Stromal cell of bone marrow (primary cell): ENCODE data around the gene ZXDA.
A peak's percentile ranks its signal among the peaks of the same experiment; 100 is the strongest.
"Not testable (repeated sequence)": the region's sequence is repeated elsewhere in the genome, so short reads cannot be mapped to it uniquely, and the experiment has no call there.

Source experiments
- DNase-seq: peaks from one replicate; pipeline ENCODE4 v3.0.0-alpha.2; 2012; ENCODE audit warnings: low read depth

Gene ZXDA

GRCh38 chrX:57910287-57910912 is at the start of gene ZXDA:
Gene ZXDA, minus strand, starts transcription at chrX:57910458. Its CDS starts 38 bp downstream, at chrX:57910420.
- not testable (repeated sequence) for DNase-seq

GRCh38 chrX:57952320-57952678 is 42.0 kb upstream of the ZXDA start:
- no peak for DNase-seq

- DNase-seq: no peak
These were observed 41.5 kb upstream of the ZXDA start for GRCh38 chrX:57951666-57952319.

GRCh38 chrX:57933321-57933720 is 23.1 kb upstream of the ZXDA start:
- no peak for DNase-seq

GRCh38 chrX:57932266-57932665 is 22.0 kb upstream of the ZXDA start:
- no peak for DNase-seq

- DNase-seq: no peak
These were observed 19.8 kb upstream of the ZXDA start for GRCh38 chrX:57930051-57930450.

- no peak for DNase-seq
These were observed 19.1 kb upstream of the ZXDA start for GRCh38 chrX:57929373-57929772.

- DNase-seq: no peak
These were observed 15.5 kb upstream of the ZXDA start for GRCh38 chrX:57925806-57926205.

GRCh38 chrX:57918750-57919436 is 8.6 kb upstream of the ZXDA start:
- no peak for DNase-seq

GRCh38 chrX:57915680-57916079 is 5.4 kb upstream of the ZXDA start:
- no peak for DNase-seq

GRCh38 chrX:57909595-57910286 is 517 bp downstream of the ZXDA start:
- DNase-seq: not testable (repeated sequence)

GRCh38 chrX:57908972-57909594 is 1.2 kb downstream of the ZXDA start:
- DNase-seq: not testable (repeated sequence)

- DNase-seq: peak; percentile 34
These were observed 3.5 kb downstream of the ZXDA start for GRCh38 chrX:57906790-57907189.

GRCh38 chrX:57905141-57905540 is 5.1 kb downstream of the ZXDA start:
- no peak for DNase-seq

GRCh38 chrX:57904176-57904880 is 5.9 kb downstream of the ZXDA start:
- DNase-seq: no peak

- no peak for DNase-seq
These were observed 7.6 kb downstream of the ZXDA start for GRCh38 chrX:57902633-57903032.

- DNase-seq: no peak
These were observed 8.8 kb downstream of the ZXDA start for GRCh38 chrX:57901466-57901865.

- DNase-seq: peak; percentile 18
These were observed 9.3 kb downstream of the ZXDA start for GRCh38 chrX:57900975-57901374.

- no peak for DNase-seq
These were observed 10.4 kb downstream of the ZXDA start for GRCh38 chrX:57899906-57900305.

- DNase-seq: no peak
These were observed 11.2 kb downstream of the ZXDA start for GRCh38 chrX:57899064-57899463.

GRCh38 chrX:57871463-57871862 is 38.8 kb downstream of the ZXDA start:
- no peak for DNase-seq
